ELF-1 (cell line): Measurements from ENCODE around the gene NAA25.

Source experiments
- DNase-seq: peaks from one replicate; pipeline ENCODE4 v3.0.0-alpha.2; 2016; ENCODE audit warnings: low read depth, low spot score

NAA25 gene

DNA sequence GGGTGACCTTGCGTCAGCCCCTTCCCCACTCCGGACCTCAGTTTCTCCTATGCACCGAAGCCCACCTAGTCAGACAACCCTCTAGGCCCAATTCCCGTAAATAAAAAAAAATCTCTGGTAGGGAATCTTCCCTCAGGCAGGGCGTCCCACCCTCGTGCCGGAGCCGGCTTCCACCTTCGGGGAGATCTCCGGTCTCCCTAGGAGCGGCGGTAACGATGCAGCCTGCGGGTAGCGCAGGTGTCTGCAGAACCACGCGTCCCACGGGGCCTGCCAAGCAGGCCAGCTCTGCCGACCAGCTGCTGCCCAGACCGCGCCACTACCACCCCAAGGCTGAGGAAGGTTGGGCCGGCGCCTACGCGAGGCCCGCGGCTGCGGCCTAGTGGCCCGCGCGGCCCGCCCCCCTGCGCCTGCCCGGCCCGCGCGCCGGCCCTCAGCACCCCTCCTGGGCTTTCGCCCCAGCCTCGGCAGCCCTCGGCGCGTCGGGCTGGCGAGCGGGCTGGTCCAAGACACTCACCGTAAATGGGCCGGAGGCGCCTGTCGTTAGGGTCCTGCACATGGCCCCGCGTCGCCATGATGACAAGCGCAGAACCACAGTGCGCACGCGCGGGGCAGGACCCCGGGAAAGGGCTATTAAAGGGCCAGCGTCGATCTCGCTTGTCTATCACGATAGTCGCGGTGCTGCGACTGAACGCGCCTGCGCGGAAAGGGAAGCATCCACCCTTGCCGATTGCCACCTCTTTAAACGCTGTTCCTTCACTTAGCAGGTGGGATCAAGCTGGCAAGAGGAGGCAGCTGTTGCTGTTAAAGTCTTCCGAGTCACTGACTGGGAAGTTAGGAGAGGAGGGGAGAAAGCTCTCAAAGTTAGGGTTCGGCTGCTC lies at the start of gene NAA25:
Gene NAA25 (minus strand): TSS at position 582 of the 878 bp plus-strand sequence. CDS start 10 bp downstream, at position 572.
- peak; percentile 97 for DNase-seq

DNA sequence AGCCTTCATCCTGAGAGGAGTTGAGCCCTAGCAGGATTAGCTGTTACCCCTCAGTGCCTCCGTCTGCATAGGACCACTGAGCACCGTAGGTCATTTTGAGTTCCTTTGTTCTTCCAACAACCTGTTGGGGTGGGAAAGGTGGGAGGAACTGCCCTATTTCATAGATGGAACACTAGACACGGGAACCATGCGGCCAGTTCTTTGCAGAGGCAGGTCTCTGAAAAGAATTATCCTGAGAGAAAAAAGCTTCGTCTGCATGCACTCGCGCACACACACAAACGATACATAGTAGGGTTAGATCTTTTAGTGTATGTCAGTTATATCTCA lies 45.3 kb upstream of the NAA25 start:
- no peak for DNase-seq

DNA sequence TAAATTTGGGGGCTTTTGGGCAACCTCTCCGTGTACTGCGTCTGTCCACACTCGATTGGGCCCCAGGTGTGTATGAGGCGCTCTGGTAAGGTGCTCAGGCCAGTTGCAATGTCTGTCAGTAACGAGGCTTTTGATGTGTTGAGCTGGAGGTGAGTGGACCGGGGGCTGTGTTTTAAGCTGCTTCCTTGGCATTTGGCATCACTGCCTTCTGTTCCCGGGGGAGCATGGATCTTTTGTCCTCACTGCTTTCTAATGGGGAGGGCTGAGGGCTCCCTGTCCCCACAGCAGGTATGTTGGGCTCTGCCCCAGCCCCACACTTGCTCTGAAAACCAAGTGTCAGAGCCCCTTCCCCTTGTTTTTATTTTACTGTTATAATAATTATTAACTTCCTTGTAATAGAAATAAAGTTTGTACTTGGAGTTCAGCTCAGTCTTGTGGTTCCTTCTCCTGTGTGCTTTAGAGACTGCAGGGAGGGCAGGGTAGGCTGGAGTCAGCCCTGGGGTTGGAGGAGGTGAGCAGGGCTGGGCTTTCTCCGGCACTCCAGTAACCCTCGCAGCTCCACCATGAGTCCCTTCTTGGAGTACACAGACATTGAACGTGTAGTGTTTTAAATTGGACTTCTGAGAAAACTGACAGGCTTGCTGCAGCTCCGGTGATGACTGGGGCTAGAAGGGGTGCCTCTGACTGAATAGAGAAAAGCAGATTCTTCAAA lies 44.8 kb upstream of the NAA25 start:
- no peak for DNase-seq

DNA sequence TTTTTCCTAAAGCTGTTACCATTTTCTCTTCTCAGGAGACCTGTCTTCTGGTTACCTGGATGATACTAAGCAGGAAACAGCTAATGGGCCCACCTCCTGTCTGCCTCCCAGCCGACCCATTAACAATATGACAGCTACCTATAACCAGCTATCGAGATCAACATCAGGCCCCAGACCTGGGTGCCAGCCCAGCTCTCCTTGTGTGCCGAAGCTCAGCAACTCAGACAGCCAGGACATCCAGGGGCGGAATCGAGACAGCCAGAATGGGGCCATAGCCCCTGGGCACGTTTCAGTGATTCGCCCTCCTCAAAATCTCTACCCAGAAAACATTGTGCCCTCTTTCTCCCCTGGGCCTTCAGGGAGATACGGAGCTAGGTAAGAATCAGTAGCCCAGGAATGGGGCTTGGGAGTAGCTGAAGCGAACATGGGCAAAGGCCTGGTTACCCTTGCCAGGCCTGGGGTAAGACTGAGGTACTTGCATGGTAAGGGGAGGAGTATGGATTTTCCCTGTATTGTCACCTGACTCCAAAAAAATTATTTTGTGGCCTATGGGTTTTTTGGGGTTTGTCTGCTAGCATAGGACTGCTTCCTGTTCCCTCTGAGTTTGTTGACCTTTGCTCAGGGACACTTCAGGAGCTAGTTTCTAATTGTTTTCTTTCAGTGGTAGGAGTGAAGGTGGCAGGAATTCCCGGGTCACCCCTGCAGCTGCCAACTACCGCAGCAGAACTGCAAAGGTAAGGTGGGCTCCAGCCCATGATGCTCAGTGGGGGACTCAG lies 43.4 kb upstream of the NAA25 start:
- DNase-seq: no peak

DNA sequence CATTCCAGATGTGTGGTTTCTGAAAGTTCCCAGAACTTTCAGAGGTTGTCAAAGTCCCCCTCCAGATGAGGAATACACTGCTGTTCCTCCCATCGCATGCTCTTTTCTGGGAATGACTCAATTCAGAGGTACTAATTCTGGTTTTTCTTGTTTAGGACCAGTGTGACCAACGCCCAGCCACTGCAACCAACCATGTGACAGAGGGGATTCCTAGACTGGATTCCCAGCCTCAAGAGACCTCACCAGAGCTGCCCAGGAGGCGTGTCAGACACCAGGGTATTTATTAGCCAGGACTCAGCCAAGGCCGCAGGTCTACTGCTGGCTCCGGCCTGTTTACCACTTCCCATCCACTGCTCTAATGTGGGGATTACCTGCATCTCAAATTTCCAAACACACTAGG lies 41.0 kb upstream of the NAA25 start:
- peak; percentile 87 for DNase-seq

DNA sequence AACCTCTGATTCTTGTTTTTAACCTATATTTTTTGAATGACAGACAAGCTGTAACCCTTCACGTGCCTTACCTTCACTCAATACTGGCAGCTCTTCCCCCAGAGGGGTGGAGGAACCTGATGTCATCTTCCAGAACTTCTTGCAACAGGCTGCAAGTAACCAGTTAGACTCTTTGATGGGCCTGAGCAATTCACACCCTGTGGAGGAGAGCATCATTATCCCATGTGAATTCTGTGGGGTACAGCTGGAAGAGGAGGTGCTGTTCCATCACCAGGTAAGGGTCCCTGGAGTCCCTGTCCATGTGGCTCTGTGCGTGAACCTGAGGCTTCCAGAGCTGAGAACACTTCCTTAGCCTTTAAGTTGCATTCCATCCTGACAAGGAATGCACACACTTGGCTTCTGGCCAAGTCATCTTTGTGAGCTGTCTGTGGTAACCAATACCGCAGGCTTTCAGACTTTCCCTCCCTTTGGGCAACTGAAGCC lies 39.5 kb upstream of the NAA25 start:
- no peak for DNase-seq

DNA sequence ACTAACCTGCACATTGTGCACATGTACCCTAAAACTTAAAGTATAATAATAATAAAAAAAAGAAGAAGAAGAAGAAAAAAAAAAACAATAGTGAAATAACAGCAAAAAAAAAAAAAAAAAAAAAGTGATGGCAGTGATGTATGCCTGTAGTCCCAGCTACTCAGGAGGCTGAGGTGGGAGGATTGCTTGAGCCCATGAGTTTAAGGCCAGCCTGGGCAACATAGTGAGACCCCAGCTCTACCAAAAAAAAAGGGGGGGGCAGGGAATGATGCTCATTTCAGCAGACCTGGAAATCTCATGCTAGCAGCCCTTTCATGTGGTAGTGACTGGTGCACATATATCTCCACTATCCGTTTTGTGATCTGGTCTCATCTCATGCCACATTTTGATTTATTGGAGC lies 37.5 kb upstream of the NAA25 start:
- no peak for DNase-seq

DNA sequence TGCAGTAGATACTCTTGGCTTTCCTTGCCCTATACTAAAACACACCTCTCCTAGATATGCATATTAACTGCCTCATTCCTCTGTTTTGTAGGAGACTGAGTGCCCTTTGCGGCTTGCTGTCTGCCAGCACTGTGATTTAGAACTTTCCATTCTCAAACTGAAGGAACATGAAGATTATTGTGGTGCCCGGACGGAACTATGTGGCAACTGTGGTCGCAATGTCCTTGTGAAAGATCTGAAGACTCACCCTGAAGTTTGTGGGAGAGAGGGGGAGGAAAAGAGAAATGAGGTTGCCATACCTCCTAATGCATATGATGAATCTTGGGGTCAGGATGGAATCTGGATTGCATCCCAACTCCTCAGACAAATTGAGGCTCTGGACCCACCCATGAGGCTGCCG lies 32.1 kb upstream of the NAA25 start:
- no peak for DNase-seq

DNA sequence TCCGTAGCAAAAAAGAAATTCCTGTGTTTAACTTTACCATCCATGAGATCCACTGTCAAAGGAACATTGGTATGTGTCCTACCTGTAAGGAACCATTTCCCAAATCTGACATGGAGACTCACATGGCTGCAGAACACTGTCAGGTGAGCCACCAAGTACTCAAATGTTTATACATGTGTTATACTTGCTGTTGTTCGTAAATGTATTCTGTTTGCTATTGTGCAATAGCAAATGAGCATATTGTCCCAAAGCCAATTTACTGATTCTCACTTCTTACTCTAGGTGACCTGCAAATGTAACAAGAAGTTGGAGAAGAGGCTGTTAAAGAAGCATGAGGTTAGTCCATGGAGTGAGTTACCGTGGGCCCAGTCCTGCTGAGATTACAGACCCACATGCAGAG lies 26.1 kb upstream of the NAA25 start:
- no peak for DNase-seq

DNA sequence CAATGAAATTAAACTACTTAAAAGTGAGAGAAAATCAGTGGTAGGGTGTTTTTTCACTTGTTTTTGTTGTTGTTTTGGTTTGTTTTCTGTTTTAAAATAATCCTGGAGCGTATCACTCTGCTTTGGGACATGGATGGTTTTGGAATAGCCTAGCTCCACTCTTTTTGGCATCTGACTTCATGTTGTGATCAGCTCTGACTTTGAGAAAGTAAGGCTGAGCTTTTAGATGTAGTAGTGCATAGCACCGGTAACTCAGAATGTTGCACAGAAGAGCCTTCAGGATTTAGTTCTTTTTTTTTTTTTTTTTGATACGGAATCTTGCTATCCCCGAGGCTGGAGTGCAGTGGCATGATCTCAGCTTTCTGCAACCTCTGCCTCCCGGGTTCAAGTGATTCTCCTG lies 24.8 kb upstream of the NAA25 start:
- DNase-seq: no peak

DNA sequence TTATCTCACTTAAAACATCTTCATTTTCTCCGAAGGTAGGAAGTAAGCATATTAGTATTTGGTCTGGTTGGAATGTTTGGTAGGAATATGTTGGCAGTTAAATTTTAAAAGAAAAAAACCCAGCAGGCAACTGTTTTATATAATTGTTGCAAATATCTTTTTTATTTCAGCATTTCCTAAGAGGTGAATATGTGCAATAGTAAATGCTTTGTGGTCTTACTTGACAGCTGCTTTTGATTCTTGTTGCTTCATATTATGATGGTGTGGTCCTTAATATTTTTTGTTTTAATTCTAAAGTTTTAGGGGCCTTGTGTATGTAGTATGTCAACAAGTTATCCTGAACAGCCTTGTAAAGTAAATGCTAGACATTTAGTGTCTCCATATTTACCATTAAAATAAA lies 23.1 kb upstream of the NAA25 start:
- DNase-seq: no peak

DNA sequence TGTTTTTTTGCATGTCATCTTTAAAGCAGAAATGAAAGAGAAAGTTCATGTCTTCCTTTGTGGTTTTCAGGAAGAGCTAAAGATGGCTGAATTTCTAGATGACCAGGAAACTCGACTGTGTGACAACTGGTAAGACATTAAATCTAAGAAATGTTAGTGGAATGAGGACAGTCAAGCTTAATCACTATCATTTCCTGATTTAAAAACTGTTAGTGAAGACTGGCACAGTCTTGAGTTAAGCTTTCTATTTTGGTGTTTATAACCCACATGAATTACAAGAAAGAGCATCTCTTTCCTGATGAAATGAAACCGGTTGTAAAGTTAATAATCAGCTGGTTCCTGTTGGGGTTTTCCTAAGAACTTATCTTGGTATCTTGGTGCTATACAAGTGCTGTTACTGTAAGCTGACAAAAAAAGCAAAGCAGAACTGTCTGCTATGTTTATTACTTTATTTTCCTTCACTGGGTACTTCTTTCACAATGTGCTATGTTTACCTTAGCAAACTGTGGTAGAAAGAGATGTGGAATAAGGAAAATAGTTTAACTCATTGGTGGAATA lies 21.9 kb upstream of the NAA25 start:
- DNase-seq: no peak

DNA sequence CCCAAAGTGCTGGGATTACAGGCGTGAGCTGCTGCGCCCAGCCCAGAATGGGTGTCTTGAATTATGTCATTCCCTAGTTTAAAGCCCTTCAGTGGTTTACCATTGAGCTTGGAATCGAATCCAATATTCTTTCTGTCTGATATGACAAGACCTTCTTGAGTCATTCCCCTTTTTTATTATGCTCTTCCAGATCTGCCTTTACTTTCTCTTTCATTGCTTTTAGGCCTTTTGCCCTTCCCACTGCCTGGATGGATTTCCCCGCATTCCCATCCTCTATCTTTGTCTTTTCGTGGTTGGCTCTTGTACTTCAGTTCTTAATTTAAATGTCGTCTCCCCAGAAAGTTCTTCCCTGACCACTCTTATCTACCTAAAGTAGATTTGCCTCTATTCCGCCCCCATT lies 18.3 kb upstream of the NAA25 start:
- DNase-seq: no peak

DNA sequence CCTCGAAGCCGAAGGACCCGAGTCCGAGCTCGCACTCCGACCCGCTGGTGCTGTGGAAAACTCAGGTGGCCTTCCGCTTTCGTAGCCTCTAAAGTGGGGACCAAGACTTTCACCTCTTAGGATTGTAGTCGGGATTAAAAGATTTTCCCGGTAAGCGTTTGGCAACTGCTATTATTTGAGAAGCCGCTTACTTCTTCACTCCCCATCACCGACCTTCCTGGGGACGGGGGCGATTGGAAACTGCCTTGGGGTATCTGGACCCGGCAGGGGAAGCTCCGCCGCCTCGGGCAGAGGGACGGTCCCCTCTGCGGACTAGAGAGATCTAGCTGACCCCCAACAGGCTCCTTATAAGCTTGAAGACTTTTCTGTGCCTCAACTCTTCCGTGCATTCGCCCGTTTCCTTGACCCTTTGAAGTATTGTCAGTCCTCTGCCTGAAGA lies 17.4 kb upstream of the NAA25 start:
- DNase-seq: peak; percentile 31

DNA sequence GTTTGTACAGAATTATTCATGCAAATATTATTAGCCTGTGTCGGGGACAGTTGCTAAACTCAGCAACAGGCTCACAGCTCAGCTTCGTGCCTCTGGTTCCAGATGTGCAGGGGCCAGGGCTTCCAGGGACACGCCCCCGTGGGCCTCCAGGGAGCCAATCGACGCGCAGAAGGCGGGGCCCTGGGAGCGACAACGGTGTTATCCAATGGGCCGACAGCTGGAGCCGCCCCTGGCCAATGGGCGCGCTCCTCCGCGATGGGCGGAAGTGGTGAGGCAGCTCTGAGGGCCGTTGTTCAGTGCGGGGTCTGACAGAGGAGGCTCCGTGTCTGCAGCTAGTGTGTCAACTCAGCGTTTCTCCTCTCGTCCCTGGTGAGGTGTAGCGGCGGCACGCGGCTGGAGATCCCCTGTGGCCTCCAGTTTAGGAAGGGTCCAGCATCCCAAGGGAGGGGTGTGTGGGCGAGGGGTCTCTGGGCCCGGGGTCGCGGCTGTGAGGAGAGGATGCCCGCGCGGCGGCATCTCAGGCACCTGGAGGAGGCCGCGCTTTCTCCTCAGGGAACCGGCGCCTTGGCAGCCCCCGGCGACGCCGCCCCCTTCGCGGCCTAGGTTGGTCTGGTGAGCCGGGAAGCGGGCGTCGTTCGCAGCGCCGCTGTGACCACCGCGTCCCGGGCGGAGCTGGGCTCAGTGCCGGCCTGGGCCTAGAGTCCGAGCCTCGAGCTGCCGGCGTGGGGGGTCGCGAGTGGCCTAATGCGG lies 16.8 kb upstream of the NAA25 start, which contains the start of gene TRAFD1:
Gene TRAFD1 (plus strand): TSS at position 311 of the 750 bp plus-strand sequence. CDS start 4,963 bp downstream, outside the sequence.
- peak; percentile 99 for DNase-seq

DNA sequence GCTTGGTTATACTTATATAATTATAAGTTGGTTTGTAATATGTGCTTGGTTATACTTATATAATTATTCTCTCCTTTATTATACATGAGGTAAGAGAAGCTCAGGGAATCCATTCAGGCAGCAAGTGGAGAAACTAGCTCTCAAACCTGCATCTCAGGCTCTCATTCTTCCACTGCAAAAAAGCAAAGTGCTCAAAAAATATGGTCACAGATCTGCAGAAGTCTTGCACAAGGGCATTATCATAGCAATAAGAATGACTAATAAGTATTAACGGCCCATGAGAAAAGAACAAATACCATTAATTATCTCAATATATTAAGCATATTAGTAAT lies 16.3 kb upstream of the NAA25 start:
- no peak for DNase-seq

DNA sequence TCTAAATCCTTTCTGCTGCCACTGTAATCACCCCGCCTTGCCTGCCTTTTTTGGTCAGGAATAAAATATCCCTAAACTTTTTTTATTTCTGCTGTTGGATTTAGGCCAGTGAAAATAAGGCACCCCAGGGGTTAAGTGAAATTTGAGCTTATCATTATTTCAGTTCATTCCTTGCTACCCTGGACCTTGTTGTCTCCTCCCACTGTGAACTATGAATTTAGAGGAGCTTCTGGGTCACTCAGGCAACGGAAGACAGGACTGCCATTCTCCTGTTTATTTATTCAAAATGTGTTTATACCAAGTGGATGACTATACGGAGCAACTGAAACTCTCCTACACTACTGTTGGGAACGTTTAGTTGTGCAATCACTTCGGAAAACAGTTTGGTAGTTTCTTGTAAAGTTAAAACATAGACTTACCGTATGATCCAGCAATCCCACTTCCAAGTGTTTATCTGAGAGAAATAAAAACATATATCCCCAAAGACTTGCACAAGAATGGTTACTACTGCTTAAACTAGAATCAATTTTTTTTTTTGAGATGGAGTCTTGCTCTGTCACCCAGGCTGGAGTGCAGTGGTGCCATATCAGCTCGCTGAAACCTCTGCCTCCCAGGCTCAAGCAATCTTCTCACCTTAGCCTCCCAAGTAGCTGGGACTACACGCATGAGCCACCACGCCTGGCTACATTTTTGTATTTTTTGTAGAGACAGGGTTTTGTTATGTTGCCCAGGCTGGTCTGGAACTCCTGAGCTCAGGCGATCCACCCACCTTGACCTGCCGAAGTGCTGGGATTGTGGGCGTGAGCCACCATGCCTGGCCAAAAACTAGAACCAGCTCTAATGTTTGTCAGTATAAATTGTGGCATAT lies 14.5 kb upstream of the NAA25 start:
- DNase-seq: no peak

DNA sequence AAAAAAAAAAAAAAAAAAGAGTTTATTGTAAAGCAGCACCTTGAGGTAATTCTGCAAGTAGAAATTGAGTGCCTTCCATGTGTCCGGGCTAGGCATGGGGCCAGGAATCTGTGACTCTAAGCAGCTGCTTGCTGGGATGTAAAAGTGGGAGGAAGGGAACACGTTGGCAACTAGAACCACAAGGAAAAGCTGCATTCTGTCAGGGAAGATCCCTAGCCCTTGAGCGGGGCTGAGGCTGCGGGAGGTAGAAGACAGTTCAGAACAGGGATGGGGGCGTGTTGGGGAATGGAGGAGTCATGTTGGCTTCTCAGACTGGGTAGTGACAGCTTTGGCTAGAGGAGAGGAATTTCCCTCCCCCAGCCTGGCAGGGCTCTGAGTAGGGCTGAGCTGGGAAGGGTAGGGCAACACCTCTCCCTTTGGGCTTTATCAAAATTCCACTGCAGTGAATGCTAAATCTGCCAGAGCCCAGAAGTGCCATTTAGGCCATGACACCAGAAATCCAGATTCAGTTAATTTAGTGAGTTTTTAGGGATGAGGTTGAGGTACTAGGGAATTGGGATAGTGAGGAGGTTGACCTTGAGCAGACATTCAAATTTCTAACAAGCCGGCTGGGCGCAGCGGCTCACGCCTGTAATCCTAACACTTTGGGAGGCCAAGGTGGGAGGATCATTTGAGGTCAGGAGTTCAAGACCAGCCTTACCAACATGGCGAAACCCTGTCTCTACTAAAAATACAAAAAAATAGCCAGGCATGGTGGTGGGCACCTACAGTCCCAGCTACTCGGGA lies 13.4 kb upstream of the NAA25 start:
- peak; percentile 68 for DNase-seq

DNA sequence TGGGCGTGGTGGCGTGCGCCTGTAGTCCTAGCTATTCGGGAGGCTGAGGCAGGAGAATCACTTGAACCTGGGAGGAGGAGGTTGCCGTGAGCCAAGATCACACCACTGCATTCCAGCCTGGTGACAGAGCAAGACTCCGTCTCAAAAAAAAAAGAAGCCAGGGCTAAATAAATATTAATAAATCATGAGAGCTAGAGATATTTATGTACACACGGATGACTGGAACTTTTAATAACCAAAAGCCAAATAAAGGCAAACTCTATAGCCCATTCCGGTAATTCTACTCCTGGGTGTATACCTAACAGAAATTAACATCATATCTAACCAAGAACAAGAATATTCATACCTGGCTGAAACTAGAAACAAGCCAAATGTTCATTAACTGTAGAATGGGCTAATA lies 9.1 kb upstream of the NAA25 start:
- no peak for DNase-seq
